Nephron progenitor cell (in vitro differentiated cells): ENCODE measurements around the gene GPR18.
A peak's percentile ranks its signal among the peaks of the same experiment; 100 is the strongest.

Experiments
- DNase-seq: peaks from one replicate; pipeline ENCODE4 v3.0.0; 2021
- H3K27ac Mint-ChIP-seq: 2 replicates; pipeline ENCODE4 v1.8.0; 2021; ENCODE audit warnings: mild to moderate bottlenecking, moderate library complexity, mixed read lengths
- H3K27me3 Mint-ChIP-seq: 2 replicates; pipeline ENCODE4 v1.8.0; 2021; ENCODE audit warnings: mild to moderate bottlenecking, low read depth, mixed read lengths; ENCODE audit not compliant: poor library complexity
- H3K36me3 Mint-ChIP-seq: 2 replicates; pipeline ENCODE4 v1.8.0; 2021; ENCODE audit warnings: low read depth, mixed read lengths
- H3K4me1 Mint-ChIP-seq: 2 replicates; pipeline ENCODE4 v1.8.0; 2021; ENCODE audit warnings: mixed read lengths
- H3K4me3 Mint-ChIP-seq: 2 replicates; pipeline ENCODE4 v1.8.0; 2021; ENCODE audit warnings: mild to moderate bottlenecking, moderate library complexity, mixed read lengths
- H3K9me3 Mint-ChIP-seq: 2 replicates; pipeline ENCODE4 v1.8.0; 2021; ENCODE audit warnings: mild to moderate bottlenecking, moderate library complexity, mixed read lengths
- TF ChIP-seq, protein P1 (sequence below): fragments of 200-600 bp; sonication (generic); IDR thresholded peaks from 2 replicates; pipeline ENCODE4 v1.5.0; 2021; ENCODE audit warnings: antibody characterized with exemption

GPR18 gene

DNA sequence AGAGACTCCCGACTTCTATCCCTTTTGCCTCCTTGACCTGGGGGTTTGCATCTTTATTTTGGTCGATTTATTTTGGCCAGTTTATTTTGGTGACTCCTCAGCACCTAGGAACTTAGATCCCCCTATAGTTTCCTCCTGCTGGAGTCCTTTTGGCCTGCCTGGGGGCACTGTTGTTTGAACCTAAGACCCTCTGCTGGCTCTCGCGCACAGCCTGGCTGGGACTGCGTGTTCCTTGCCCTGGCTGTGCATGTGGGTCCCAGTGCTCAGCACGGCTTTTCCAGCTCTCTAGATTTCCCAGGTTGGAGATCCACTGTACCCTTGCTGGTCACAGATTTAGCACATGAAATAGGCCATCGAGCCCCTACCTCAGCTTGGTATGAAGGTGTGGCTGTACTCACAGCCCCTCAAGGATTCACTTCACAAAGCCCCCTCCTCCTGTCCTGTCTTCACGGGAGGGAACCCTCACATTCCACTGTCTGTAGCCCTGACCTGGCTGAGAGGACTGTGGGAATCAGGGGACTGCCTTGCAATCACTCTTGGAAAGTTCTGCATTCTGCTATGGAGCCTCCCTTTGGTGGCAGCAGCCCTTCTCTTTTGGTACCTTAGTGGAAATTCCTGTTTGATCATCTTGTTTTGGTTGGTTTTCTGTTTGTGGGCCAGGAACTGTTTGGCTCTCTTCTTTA, 49.2 kb downstream of the GPR18 start:
- Mint-ChIP-seq H3K27me3 (no peaks in the 10 kb centered on the region), H3K9me3 (no peaks in the 10 kb centered on the region), H3K4me1 (peaks cover 44% of the 10 kb centered on the region), H3K27ac (peak overlapping the region; percentile 93), H3K4me3 (no peak overlapping the region), H3K36me3 (peaks cover 60% of the 10 kb centered on the region)
- TF ChIP-seq, protein P1, sequence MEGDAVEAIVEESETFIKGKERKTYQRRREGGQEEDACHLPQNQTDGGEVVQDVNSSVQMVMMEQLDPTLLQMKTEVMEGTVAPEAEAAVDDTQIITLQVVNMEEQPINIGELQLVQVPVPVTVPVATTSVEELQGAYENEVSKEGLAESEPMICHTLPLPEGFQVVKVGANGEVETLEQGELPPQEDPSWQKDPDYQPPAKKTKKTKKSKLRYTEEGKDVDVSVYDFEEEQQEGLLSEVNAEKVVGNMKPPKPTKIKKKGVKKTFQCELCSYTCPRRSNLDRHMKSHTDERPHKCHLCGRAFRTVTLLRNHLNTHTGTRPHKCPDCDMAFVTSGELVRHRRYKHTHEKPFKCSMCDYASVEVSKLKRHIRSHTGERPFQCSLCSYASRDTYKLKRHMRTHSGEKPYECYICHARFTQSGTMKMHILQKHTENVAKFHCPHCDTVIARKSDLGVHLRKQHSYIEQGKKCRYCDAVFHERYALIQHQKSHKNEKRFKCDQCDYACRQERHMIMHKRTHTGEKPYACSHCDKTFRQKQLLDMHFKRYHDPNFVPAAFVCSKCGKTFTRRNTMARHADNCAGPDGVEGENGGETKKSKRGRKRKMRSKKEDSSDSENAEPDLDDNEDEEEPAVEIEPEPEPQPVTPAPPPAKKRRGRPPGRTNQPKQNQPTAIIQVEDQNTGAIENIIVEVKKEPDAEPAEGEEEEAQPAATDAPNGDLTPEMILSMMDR: no peak
- DNase-seq: no peak

DNA sequence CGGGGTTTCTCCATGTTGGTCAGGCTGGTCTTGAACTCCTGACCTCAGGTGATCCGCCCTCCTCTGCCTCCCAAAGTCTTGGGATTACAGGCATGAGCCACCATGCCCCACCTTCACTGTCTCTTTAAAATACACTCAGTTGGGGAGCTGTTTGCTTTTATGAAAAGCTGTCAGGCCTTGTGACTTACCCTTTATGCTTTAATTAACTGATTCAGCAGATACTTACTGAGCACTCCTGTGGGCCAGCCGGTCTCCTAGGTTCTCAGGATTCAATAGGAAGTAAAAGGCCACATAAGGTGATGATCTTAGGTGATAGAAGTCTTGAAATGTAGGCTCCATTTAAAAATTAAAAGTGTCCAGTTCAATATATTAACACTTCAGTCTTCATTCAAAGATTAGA, 50.0 kb downstream of the GPR18 start:
- H3K4me1 Mint-ChIP-seq: peaks cover 52% of the 10 kb centered on the region
- peaks cover 63% of the 10 kb centered on the region for H3K36me3 Mint-ChIP-seq
- H3K9me3 Mint-ChIP-seq: no peaks in the 10 kb centered on the region
- DNase-seq: no peak
- TF ChIP-seq, protein P1: no peak
- H3K27me3 Mint-ChIP-seq: no peaks in the 10 kb centered on the region
- H3K4me3 Mint-ChIP-seq: no peak overlapping the region
- no peak overlapping the region for H3K27ac Mint-ChIP-seq

DNA sequence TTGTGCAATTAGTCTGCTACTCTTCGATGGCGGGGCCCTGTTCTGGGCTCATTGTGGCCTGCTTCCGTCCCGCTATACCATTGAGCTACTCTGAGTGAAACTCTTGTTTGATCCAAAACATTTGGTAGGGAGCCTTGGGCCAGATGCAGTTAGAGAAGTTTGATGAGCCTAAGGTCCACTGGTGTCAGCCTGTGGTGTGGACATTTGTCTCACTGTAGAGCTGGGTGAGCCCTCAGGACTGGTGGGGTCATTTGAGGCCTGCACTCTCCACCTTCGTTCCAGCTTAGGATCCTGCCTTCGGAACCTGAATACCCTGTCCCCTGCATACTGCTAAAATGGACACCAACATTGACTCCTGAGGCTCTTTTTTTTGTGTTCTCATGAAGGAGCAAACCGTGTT, 50.7 kb downstream of the GPR18 start:
- Mint-ChIP-seq H3K36me3 (peaks cover 57% of the 10 kb centered on the region), H3K4me3 (no peak overlapping the region), H3K27me3 (no peaks in the 10 kb centered on the region), H3K4me1 (peaks cover 56% of the 10 kb centered on the region), H3K9me3 (no peaks in the 10 kb centered on the region), H3K27ac (peak overlapping the region; percentile 70)
- DNase-seq: no peak
- TF ChIP-seq, protein P1: no peak

DNA sequence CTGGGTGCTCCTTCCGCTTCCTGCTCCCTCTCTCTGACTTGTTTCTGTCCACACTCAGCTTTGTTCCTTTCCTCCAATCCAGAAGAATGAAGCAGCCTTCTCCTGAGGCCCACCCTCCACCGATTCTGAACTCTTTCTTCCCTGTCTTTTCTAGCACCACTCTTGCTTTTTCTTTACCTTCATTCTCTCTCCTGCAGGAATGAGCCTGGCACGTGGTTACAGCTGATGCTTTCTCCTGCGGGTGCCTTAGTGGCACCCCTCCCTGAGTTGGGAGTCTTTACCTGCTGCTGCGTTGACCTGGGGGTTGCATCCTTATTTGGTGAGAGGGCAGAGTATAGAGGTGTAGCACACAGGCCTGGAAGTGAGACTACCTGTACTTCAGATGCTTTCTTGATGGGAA, 51.3 kb downstream of the GPR18 start:
- peak overlapping the region; percentile 28 for H3K27ac Mint-ChIP-seq
- TF ChIP-seq, protein P1: no peak
- H3K36me3 Mint-ChIP-seq: peaks cover 51% of the 10 kb centered on the region
- no peak for DNase-seq
- H3K27me3 Mint-ChIP-seq: no peaks in the 10 kb centered on the region
- H3K4me3 Mint-ChIP-seq: no peak overlapping the region
- H3K4me1 Mint-ChIP-seq: peaks cover 62% of the 10 kb centered on the region
- no peaks in the 10 kb centered on the region for H3K9me3 Mint-ChIP-seq

DNA sequence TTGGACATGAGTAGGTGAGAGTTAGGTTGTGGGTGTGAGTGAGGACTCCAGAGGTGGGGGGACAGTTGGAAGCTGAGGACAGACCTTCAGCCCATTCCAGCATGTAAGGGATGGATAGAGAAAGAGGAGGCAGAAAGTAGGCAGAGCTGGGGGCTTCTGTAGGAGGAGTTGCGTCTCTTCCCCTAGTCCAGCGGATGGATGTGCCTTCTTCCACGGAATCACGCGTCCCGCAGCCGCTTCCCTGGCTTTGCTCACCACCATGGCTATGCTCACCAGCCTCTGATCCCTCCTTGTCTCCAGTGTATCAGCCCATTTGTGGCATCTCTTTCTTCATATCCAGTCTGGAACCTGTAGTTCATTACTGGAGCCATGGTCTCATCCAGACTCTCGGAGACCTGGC, 52.0 kb downstream of the GPR18 start:
- peaks cover 44% of the 10 kb centered on the region for H3K36me3 Mint-ChIP-seq
- no peaks in the 10 kb centered on the region for H3K9me3 Mint-ChIP-seq
- no peak overlapping the region for H3K4me3 Mint-ChIP-seq
- peaks cover 3% of the 10 kb centered on the region for H3K27me3 Mint-ChIP-seq
- peaks cover 69% of the 10 kb centered on the region for H3K4me1 Mint-ChIP-seq
- no peak for DNase-seq
- TF ChIP-seq, protein P1: no peak
- peak overlapping the region; percentile 28 for H3K27ac Mint-ChIP-seq

DNA sequence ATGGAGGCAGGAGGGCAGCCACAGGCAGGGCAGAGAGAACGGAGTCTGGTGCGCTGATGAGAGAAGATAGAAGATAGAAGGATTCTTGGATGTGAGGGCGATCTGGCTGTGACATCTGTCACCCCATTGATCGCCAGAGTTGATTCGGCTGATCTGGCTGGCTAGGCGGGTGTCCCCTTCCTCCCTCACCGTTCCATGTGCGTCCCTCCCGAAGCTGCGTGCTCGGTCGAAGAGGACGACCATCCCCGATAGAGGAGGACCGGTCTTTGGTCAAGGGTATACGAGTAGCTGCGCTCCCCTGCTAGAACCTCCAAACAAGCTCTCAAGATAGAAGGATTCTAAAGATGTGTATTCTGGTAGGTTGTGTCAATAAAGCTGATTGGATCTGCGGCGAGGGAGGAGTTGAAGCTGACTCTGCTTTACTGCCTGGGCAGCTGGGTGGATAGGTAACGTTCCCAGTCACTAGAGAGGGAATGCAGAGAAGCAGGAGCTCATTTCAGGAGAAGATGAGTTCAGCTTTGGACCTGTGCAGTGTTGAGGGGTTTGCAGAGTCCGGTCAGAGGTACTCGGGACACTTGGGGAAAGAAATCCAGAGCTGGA, 52.5 kb downstream of the GPR18 start:
- Mint-ChIP-seq H3K4me1 (peaks cover 70% of the 10 kb centered on the region), H3K9me3 (no peaks in the 10 kb centered on the region), H3K36me3 (peaks cover 39% of the 10 kb centered on the region), H3K27ac (peak overlapping the region; percentile 74), H3K27me3 (peaks cover 4% of the 10 kb centered on the region), H3K4me3 (no peak overlapping the region)
- TF ChIP-seq, protein P1: no peak
- DNase-seq: no peak
